NCI-H2107 (cell line): Measurements from ENCODE around the gene CDC42BPB.
A peak's percentile ranks its signal among the peaks of the same experiment; 100 is the strongest.

Experiments used
- DNase-seq: peaks from one replicate; lab custom pipeline; 2025; lab: John Stamatoyannopoulos, UW

Gene CDC42BPB

DNA sequence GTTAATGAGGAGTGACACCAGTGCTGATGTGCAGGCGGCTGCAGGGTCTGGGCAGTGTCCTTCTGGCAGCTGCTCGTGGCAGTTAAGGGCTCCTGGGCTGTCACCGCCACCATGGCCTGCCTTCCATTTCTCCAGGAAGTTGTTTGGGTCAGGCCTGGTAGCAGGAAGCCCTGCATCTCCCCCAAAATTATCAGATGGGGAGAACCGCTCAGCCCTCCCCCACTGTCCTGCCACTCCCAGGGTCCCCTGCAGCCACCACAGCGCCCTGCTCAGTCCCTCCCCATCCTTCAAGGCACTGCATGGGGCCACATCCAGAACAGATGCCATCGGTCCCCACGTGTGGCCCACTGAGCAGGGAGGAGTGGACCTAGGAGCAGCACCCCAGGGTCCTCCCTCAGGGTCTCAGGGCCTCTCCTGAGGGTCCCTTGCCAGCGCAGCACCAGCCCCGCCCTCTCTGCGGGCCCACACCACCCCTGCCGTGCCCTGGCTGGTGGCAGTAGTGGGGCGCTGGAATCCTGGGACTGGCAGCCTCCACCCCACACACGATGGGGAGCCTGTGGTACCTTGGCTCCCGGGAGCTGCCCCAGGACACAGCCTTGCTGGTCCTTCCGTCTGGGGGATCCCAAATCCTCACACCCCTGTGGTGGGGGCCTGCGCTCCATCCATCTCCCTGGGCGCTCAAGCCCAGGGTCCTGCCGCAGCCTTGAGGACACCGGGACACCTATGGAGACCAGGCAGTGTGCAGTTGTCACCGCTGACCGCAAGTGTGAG lies 145.2 kb downstream of the CDC42BPB start:
- no peak for DNase-seq

- DNase-seq = no peak
Measured at GRCh38 chr14:102911541-102911951, 145.8 kb downstream of the CDC42BPB start.

DNA sequence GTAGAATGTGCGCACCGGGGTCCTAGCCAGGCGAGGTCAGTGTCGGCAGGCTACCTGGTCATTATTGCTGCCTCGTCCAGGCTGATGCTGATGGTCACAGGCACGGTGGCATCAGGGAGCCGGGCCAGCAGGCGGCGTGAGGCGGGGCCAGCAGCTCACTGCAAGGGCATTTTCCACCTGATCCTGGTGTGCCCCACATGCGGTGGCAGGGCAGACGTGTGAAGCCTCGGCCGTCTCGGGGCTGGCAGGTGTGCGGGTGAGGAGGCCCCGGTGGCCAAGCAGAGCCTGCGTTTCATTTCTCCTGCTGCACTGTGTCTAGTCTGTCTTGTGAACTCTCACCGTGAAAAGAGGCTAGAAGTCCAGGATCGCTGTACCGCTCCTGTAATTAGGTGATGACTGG lies 146.9 kb downstream of the CDC42BPB start:
- no peak for DNase-seq

DNA sequence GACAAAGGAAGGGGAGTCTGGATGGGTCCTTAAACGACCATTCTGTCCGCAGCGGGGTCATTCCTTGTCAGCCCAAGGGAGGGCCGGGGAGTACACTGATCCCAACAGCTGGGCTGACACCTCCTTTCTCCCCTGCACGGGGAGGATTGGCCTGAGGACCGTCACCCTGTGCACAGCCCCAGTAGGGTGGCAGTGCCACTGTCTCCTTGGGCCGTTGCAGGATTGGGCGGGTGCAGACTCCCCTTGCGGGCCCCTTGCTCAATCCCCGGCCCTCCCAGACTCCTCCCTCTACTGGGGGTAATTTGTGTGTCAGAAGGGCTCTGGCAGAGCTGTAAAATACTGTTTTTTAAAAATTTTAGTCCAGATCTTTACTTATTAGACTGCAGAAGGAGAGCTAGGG lies 147.4 kb downstream of the CDC42BPB start:
- no peak for DNase-seq

DNA sequence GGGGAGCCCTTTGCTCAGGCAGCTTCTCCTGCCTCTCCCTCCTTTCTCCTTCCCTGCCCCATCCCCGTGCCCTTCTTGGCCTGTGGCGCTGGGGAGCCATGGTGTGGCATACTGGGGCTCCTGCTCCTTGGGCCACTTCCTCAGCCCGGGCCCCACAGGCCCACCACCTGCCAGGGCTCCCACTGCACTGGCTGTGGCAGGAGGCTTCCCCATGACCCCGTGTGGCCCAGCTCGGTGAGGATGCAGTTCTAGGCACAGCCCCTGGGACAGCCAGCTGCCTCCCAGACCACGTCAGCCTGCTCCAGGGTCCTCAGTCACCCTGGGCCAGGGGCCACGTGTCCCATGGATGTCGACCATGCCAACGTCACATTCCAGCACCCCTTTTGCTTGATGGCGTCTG lies 147.9 kb downstream of the CDC42BPB start:
- no peak for DNase-seq

DNA sequence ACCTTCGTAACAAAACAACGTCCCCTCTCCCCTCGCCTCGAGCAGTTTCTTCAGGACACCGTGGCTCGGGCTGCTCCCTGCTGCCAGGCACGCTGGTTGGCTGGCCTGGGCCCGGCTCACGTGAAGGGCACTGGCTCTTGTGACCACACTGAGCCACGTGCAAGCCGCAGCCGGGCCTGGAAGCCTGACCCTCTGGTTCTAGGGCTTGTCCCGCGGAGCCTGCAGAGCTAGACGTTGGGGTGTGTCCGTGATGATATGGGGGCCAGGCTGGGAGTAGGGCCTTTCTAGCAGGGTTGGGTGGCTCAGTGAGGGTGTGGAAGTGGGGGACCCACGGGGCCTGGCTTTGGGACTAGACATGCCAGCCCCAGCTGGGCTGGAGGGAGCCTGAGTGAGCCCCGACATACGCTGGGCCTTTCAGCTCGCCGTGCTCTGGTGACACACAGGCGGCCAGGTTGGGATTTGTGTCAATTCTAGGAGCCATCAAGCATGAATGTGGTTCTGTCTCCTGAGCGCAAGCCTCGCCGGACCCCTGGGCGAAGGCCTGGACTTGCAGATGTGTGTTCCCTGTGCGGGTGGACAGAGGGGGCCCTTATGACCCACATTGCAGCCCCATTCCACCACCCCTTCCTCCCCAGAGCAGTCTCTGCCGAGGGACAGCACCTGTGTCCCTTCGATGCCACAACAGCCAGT lies 148.4 kb downstream of the CDC42BPB start:
- DNase-seq = no peak

DNA sequence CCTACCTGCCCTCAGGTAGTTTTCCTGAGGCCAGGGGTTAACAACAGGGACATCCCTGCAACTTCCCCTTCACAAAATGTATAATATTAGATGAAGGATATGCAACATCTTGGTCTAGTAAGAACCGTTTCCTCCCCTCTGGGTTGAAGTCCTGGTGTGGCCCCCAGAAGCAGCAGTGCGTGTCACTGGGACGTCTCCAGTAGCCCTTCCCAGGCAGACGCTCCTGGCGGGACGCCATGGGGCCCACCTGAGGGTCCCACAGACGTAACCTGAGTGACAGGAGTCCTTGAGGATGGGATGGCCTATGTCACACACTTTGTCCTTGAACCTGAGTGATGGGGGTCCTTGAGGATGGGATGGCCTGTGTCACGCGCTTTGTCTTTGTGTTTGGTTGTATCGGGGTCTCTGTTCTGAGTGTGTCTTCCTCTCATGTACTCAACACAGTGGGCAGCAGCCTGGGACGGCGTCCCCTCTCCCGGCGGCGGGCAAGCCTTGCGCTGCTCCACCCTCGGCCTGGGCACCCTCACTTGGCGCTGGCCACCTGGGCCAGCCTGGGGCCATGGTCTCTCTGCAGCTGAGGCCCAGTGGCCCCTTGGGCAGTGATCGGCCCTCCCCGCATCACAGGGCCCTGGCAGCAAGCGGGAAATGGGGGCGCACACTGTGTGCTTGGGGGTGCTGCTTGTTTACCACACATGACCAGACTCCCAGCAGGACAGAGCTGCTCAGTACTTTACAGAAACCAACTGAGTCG lies 149.2 kb downstream of the CDC42BPB start:
- DNase-seq = no peak

DNA sequence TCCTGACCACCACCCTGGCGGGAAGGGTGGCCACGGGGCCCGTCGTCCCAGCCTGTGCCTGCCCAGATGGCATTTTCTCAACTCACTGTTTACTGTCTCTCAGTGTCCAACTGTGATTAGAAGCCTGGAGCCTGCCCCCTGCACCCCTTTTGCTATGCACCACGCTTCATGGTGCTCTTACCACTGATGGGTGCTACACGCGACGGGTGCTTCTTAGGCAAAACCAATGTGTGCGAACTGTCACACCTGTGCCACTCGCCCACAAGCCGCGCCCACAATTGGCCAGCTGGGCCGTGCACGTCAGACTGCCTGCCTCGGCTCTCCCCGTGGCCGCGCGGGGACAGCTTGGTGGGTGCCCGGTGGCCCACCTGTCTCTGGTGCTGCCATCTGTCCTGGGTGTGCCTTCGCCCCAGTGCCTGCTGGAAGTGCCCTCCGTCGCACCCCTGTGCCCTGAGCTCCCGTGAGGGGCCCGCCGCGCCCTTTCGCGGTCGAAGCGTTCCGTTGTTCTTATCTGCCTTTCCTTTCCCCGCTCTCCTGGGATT lies 150.0 kb downstream of the CDC42BPB start:
- DNase-seq = no peak

DNA sequence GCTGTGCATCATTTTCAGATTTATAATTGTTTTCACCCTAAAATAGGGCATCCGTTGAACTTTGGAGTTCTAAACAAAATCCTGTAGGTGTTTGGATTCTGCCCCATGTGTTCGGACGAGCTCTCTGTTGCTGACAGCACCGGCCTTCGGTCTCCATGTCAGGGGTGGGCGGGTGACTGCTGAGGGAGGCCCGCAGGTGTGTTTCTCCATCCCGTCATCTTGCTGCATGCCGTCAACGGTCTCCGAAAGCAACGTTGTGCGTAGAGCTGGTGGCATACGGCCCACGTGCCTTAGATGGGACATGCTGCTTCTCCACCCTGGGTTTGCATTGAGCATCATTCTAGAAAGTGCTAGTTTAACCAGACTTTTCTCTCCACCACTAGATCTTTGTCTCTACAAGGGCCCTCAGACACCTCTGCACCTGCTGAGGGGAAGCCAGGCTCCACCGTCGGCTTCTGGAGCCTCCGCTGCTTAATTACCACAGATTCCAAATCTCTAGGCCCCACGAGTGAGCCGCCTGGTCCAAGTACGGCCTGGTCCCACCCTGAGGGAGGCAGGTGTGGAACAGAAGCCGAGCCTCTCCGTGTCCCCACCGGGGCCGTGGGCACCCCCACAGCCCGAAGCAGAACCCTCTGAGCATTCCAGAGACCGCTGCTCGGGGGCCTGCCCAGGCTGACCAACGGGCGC lies 150.6 kb downstream of the CDC42BPB start:
- DNase-seq = no peak

DNA sequence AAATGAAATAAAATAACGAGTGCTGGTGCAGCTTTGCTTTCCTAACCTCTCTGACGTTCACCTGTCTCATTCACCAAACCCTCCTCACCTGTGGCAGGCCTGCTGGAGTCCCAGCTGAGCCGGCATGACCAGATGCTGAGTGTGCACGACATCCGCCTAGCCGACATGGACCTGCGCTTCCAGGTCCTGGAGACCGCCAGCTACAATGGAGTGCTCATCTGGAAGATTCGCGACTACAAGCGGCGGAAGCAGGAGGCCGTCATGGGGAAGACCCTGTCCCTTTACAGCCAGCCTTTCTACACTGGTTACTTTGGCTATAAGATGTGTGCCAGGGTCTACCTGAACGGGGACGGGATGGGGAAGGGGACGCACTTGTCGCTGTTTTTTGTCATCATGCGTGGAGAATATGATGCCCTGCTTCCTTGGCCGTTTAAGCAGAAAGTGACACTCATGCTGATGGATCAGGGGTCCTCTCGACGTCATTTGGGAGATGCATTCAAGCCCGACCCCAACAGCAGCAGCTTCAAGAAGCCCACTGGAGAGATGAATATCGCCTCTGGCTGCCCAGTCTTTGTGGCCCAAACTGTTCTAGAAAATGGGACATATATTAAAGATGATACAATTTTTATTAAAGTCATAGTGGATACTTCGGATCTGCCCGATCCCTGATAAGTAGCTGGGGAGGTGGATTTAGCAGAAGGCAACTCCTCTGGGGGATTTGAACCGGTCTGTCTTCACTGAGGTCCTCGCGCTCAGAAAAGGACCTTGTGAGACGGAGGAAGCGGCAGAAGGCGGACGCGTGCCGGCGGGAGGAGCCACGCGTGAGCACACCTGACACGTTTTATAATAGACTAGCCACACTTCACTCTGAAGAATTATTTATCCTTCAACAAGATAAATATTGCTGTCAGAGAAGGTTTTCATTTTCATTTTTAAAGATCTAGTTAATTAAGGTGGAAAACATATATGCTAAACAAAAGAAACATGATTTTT lies 151.9 kb downstream of the CDC42BPB start:
- no peak for DNase-seq

DNA sequence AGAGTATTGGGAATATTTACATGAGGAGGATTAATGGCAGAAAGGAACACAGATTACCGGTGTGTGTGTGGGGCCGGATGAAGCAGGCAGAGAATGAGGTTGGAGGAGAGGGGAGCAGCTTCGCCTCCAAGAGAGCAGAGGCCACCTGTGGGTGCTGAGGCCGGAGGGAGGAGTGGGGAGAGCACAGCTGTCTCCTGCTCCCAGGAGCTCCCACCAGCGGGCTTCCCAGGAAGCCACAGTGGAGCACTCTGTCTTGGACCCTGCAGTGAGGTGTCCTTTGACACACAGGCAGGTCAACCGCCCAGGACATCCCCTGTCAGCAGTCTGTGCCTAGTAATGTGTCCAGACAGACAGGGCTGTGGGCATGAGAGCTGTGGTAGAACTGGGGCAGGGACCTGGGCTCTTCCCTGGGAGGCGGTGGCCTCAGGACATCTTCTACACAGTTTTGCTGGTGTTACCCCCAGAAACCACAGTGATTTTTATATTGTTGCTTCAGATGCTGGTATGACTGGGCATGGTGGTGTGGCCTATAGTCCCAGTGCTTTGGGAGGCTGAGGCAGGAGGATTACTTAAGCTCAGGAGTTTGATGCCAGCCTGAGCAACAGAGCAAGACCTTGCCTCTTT lies 153.3 kb downstream of the CDC42BPB start:
- no peak for DNase-seq

GRCh38 chr14:102903248-102903888 lies 154.0 kb downstream of the CDC42BPB start:
- DNase-seq = no peak

DNA sequence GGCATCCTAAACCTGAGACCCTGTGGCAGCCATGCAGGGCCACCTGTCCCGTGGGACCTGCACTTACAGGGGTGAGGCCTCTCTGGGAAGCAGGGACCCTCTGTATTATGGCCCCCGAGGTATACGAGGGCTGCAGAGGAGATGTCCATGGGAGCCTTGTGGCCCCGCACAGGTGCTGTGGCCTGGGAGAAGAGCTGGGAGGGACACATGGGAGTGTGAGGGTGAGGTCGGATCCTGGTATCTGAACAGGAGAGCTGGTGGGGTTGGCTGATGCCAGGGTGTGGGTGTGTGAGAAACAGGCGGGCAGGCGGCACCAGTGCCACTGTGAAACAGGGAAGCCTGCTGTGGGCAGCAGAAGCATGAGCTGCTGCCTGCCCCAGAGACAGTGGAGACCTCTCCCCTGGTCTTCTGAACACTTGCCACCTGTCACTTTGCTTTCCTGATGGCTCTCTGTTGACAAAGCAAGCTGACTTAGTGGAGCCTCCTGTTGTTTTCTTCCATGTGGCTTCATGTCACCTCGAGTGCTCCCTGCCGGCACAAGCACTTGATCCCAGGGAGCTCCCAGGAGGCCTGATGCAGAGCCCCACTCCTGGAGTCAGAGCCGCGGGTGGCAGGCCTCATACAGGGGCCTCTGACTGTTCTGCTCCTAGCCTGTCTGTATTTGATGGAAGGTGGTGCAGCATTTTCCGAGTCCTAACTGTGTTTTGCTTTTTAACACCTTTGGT lies 154.7 kb downstream of the CDC42BPB start:
- DNase-seq = peak; percentile 73

DNA sequence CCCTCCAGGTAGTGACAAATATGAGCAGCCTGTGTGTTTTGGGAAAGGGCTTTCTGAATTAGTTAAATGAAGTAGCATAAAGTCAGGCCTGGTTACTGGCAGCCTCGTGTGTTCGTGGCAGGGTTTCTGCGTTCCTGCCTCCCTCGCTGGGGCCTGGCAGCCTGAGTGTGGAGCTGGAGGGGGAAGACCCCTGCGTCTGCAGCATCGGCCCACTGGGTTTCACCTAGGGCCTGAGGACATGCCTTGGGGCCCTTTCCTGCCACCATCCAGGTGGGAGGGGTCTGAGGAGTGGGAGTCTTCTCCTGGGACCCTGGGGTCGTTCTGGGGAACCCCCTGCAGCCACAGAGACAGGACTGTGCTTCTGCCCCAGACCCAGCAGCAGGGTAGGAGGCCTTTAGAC lies 155.3 kb downstream of the CDC42BPB start:
- DNase-seq = no peak

DNA sequence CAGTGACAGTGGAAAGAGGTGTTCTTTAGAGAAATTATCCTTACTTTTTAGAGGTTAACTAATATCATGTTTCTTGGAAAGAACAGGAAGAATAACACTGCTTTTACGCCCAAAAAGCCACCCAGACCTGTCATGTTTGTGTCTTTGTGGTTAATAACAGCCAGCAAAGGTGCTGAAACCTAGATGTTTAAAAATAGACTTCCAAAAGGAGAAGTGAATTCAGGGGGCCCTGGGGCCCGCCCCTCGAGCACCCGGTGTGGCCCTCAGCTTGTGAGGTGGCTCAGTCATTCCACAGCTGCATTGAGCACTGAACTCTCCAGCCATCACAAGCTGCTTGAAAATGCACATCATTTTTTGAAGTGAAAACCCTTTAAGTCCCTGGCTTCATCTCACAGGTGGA lies 155.7 kb downstream of the CDC42BPB start:
- DNase-seq = no peak

DNA sequence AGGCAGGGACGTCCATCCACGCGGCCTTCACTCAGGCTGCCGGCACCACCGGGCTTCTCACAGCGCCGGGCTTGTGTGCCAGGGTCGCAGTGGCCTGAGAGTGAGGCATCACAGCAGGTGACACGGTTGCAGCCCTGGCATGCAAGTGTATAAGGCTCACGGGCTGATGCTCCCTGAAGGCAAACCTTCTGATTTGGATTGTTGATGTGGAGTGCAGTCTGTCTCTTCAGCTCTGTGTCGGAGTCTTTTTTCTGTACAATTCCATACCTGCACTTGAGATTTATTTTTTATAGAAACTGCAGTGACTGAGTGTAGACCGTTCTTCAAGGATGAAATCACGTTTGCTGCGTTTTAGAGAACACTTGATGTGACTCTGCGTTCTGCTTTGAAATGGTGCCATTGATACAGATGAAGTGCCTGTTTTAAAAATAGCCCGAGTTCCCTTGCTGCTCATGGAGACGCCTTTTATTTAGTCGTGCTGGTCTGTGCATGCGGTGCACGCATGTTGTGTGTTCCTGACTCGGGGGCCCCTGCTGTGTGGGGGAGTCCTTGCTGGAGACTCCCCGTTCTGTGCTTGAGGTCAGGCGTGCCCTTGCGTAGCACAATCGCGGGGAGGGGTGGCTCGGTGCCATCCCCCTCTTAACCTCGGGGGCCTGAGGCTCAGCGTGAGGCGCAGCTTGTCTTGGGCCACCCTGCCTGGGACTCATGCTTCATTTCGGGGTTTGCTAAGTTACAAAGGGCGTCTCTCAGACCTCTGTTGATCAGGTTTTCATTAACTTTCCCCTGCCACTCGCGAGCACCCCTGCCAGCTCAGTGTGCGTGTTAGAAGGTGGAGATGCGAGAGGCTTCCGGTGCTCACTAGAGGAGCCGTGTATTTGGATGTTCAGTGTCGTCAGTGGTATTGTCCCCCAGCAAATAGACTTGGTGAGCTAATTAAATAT lies 156.4 kb downstream of the CDC42BPB start:
- DNase-seq = no peak

DNA sequence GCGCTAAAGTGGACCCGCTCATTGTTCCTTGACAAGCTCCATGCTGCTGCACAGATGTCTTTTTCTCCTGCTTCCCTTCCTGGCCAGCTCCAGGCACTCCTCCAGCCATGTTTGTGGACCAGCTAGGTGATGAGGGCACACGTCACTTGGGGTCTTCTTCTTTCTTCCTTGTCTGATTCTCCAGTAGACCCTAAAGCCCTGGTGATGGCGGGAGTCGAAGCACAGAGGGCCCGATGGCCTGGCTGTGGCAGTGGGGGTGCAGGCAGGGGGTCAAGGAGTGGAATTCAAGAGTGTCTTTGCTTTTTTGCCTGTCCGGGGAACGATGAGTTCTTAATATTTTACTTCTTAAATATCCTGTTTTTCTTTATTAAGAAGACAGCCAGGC lies 157.8 kb downstream of the CDC42BPB start:
- DNase-seq = no peak
